Measurements from ENCODE around the gene ADH1C. TPM values are rescaled to one million over a fixed set of nuclear protein-coding genes. Genes with fewer than 3 reads are reported as not detected.
"Not testable (repeated sequence)": the region's sequence is repeated elsewhere in the genome, so short reads cannot be mapped to it uniquely, and the experiment has no call there.

ADH1C gene
- total and polyA plus RNA-seq, 9 donors = 6.0 to 11.3 (median 7.8) TPM

DNA sequence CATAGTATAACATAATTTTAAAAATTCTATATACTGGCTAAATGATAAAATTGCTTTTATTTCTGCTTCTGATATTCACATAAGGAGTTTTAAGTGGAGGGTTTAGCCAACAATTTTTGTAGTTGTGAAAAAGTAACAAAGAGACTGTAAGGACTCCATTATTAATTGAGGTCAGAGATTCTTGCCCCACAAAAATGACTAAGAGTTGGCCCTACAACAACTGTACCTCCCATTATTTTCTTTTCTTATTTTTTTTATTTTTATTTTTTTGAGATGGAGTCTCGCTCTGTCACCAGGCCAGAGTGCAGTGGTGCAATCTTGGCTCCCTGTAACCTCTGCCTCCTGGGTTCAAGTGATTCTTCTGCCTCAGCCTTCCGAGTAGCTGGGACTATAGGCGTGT lies 21.9 kb downstream of the ADH1C start:
- Histone ChIP-seq H3K36me3 (ENCODE audit: control insufficient read depth, insufficient read depth, low read length) (no peaks in the 10 kb centered on the region), H3K9me3 (replicated peaks; ENCODE audit: control insufficient read depth, low read depth, low read length) (peaks cover 2% of the 10 kb centered on the region)
- 100% methylated on average over 2 of the region's 3 CpGs for WGBS (ENCODE audit: insufficient coverage)

DNA sequence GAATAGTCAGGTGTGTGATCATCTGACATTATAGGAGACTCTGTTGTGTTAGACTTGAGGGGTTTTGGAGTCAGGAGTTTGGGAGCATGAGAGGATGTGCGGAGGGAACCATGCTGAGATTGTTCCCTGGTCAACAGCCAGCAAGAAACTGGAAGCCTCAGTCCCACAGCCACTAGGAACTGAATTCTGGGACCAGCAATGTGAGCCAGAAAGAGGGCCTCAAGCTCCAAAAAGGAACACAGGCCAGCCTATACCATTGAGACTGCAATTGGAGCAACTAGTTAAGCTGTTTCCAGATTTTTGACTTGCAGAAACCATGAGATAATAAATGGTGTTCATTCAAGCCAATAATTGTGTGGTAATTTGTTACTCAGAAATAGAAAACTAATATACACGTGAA lies 22.7 kb downstream of the ADH1C start:
- Histone ChIP-seq H3K27me3 (ENCODE audit: control insufficient read depth, insufficient read depth, low read length) (no peaks in the 10 kb centered on the region), H3K27ac (ENCODE audit: low read length) (no peak overlapping the region), H3K9me3 (replicated peaks; ENCODE audit: control insufficient read depth, low read depth, low read length) (peaks cover 2% of the 10 kb centered on the region), H3K4me1 (ENCODE audit: control insufficient read depth, insufficient read depth, low read length) (no peaks in the 10 kb centered on the region), H3K36me3 (ENCODE audit: control insufficient read depth, insufficient read depth, low read length) (no peaks in the 10 kb centered on the region), H3K4me3 (ENCODE audit: low read length) (no peak overlapping the region)
- 80% methylated on average over 1 of the region's 2 CpGs for WGBS (ENCODE audit: insufficient coverage)
- DNase-seq = peak; percentile 54

More for the DNA sequence above, 21.9 kb downstream of the ADH1C start:
- DNase-seq = no peak
- no peaks in the 10 kb centered on the region for H3K27me3 ChIP-seq (ENCODE audit: control insufficient read depth, insufficient read depth, low read length)
- H3K4me1 ChIP-seq (ENCODE audit: control insufficient read depth, insufficient read depth, low read length) = no peaks in the 10 kb centered on the region
- H3K4me3 ChIP-seq (ENCODE audit: low read length) = no peak overlapping the region
- H3K27ac ChIP-seq (ENCODE audit: low read length) = no peak overlapping the region

DNA sequence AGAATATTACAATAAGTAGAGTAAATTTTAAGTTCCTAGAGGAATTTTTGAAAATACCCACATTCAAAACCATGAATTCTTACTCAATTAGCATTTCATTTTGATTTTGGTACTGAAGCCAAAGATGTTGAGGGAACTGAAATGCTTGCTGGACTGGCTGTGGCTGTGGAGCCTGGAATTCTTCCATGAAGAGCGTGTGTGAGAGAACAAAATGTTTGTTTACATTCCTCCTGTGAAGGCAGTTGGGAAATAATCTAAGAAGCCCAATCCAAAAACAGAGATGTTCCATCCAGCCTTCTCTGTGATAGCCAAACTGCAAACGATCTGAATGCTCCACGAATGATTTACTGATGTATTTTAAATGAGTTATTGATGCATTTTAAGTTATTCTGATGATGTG lies 27.6 kb downstream of the ADH1C start:
- no peak overlapping the region for H3K4me3 ChIP-seq (ENCODE audit: low read length)
- peaks cover 4% of the 10 kb centered on the region for H3K4me1 ChIP-seq (ENCODE audit: control insufficient read depth, insufficient read depth, low read length)
- WGBS (ENCODE audit: insufficient coverage) = 0% methylated on average over 1 of the region's 3 CpGs
- H3K27ac ChIP-seq (ENCODE audit: low read length) = no peak overlapping the region
- no peaks in the 10 kb centered on the region for H3K27me3 ChIP-seq (ENCODE audit: control insufficient read depth, insufficient read depth, low read length)
- H3K36me3 ChIP-seq (ENCODE audit: control insufficient read depth, insufficient read depth, low read length) = no peaks in the 10 kb centered on the region
- peaks cover 2% of the 10 kb centered on the region for H3K9me3 ChIP-seq (replicated peaks; ENCODE audit: control insufficient read depth, low read depth, low read length)
- DNase-seq = peak; percentile 96

DNA sequence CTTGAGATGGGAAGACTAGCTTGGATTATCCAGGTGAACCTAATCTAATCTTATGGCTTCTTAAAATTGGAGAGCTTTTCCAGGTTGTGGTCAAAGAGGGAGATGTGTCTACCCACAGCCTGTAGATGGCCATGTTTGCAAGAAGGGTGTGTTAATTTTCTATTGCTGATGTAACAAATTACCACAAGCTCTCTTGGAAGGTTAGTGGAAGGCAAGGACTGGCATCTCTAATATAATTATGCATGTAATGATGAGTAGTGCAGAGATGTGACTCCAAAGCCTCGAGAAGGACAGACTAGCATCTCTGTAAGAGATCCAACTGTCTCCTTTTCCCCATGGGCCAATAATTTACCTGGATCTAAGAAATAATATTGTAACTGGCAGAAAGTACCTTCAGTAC lies 28.2 kb downstream of the ADH1C start:
- peaks cover 4% of the 10 kb centered on the region for H3K4me1 ChIP-seq (ENCODE audit: control insufficient read depth, insufficient read depth, low read length)
- no peak overlapping the region for H3K27ac ChIP-seq (ENCODE audit: low read length)
- WGBS (ENCODE audit: insufficient coverage) = no CpG with 5 or more reads among the region's 1 CpG
- no peak for DNase-seq
- H3K4me3 ChIP-seq (ENCODE audit: low read length) = no peak overlapping the region
- no peaks in the 10 kb centered on the region for H3K36me3 ChIP-seq (ENCODE audit: control insufficient read depth, insufficient read depth, low read length)
- H3K9me3 ChIP-seq (replicated peaks; ENCODE audit: control insufficient read depth, low read depth, low read length) = peaks cover 2% of the 10 kb centered on the region
- H3K27me3 ChIP-seq (ENCODE audit: control insufficient read depth, insufficient read depth, low read length) = no peaks in the 10 kb centered on the region

DNA sequence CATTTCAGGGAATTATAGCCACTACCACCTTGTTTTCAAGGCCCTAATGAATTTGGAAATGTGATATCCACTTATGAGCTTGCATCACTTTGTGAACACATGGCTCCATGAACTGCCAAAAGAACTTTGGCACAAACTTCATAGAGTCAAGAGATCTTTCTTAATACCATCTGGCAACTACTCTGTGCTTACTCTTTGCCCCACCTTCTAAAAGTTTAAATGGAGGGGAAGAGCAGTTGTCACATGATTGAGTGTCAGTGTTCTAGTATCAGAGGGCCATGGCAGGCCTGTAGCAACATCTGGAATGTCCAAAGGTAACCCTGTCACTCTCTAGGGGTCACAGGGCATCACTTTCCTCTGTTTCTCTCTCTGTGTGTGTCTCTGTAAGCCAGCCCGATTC lies 28.8 kb downstream of the ADH1C start:
- H3K27ac ChIP-seq (ENCODE audit: low read length) = no peak overlapping the region
- WGBS (ENCODE audit: insufficient coverage) = no CpG with 5 or more reads among the region's 1 CpG
- H3K4me1 ChIP-seq (ENCODE audit: control insufficient read depth, insufficient read depth, low read length) = peaks cover 4% of the 10 kb centered on the region
- DNase-seq = peak; percentile 64
- no peaks in the 10 kb centered on the region for H3K27me3 ChIP-seq (ENCODE audit: control insufficient read depth, insufficient read depth, low read length)
- no peaks in the 10 kb centered on the region for H3K36me3 ChIP-seq (ENCODE audit: control insufficient read depth, insufficient read depth, low read length)
- peaks cover 2% of the 10 kb centered on the region for H3K9me3 ChIP-seq (replicated peaks; ENCODE audit: control insufficient read depth, low read depth, low read length)
- H3K4me3 ChIP-seq (ENCODE audit: low read length) = no peak overlapping the region

DNA sequence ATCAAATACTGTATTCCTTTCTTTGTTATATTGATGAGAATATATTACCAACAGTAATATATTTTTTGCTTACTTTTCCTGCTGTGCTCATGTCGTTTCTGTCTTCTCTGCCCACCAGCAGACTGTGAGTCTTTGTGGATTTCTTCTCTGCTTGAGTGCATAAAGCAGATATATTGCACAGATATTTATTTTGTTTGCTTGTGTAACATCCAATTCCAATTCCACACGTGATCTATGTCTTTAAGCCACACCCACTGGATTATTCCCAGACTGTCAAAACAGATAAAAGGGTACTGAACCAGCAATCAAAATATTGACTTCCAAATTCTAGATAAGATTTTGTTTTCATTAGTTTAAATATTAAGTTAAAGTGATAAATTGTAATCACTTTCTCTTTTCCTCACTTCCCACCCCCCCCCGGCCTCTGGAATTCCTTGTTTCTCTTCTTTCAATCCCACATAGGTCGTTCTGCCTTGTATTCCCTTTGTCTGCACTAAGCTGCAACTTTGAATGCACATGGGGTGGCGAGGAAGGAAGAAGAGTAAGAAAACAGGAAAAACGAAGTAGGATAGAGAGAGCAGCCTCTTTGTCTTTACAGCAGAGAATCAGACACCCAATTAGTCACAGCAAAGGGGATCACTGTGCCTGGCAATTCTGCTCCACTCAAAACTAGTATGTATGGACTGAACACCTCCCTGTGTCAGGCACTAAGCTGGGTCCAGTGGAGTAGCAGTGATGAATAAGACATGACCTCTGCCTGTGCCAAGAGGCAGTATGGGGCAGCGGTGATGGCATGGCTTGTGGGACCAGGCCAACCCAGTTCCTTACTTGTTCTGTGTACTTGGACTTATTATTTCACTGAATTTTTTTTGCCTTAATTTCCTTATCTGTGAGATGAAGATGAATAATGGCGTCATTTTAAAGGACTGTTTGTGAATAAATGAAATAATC lies 31.0 kb downstream of the ADH1C start, which contains the start of gene ADH1B:
TSS of gene ADH1B (minus strand) at position 161 of the 951 bp plus-strand sequence. CDS start at position 91, 70 bp downstream.
- Histone ChIP-seq H3K27ac (ENCODE audit: low read length) (no peak within 1 kb of the TSS), H3K27me3 (ENCODE audit: control insufficient read depth, insufficient read depth, low read length) (no peaks in the 10 kb centered on the region), H3K9me3 (replicated peaks; ENCODE audit: control insufficient read depth, low read depth, low read length) (peaks cover 2% of the 10 kb centered on the region), H3K4me3 (ENCODE audit: low read length) (no peak within 1 kb of the TSS), H3K36me3 (ENCODE audit: control insufficient read depth, insufficient read depth, low read length) (no peaks in the 10 kb centered on the region), H3K4me1 (ENCODE audit: control insufficient read depth, insufficient read depth, low read length) (peaks cover 4% of the 10 kb centered on the region)
- peak; percentile 12 for DNase-seq
- 29% methylated on average over 1 of the region's 8 CpGs for WGBS (ENCODE audit: insufficient coverage)

DNA sequence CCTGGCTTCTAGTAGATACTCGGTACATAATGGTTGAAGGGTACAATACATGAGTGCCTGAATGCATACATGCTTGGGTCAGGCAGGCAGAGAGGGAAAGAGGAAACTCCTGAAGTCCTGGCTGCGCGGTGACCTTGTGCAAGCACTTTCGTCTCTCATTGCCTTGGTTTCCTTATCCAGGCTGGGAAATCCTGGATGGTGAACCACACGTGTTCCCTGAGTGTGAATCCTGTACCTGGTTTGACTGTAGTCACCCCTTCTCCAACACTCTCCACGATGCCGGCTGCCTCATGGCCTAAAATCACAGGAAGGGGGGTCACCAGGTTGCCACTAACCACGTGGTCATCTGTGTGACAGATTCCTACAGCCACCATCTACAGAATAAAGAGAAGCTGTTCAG lies 34.7 kb downstream of the ADH1C start:
- H3K4me3 ChIP-seq (ENCODE audit: low read length); DNase-seq; H3K27me3 ChIP-seq (ENCODE audit: control insufficient read depth, insufficient read depth, low read length); H3K36me3 ChIP-seq (ENCODE audit: control insufficient read depth, insufficient read depth, low read length); H3K9me3 ChIP-seq (replicated peaks; ENCODE audit: control insufficient read depth, low read depth, low read length); H3K4me1 ChIP-seq (ENCODE audit: control insufficient read depth, insufficient read depth, low read length); H3K27ac ChIP-seq (ENCODE audit: low read length): not testable (repeated sequence)
- WGBS (ENCODE audit: insufficient coverage) = 93% methylated on average over 4 of the region's 8 CpGs

DNA sequence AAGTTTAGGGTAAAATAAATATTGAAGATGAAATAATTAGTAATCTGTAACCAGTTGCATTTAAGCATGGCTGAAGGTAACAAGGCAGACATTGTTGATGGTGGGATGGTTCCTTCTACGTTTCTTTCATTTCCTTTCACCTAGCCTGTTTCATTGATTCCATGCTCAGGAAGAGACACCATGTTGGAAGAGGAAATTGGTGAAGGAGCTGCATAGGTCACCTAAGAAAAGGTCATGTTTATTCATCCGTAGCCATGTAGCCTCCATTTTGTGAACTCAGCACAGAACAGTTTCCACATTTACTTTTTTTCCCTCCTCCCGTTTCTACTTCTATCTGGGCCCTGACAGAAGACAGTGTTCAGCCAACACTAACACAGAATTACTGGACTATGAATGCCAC lies 35.2 kb downstream of the ADH1C start:
- Histone ChIP-seq H3K27ac (ENCODE audit: low read length) (no peak overlapping the region), H3K4me1 (ENCODE audit: control insufficient read depth, insufficient read depth, low read length) (no peaks in the 10 kb centered on the region), H3K36me3 (ENCODE audit: control insufficient read depth, insufficient read depth, low read length) (no peaks in the 10 kb centered on the region), H3K27me3 (ENCODE audit: control insufficient read depth, insufficient read depth, low read length) (no peaks in the 10 kb centered on the region), H3K4me3 (ENCODE audit: low read length) (no peak overlapping the region), H3K9me3 (replicated peaks; ENCODE audit: control insufficient read depth, low read depth, low read length) (no peaks in the 10 kb centered on the region)
- WGBS (ENCODE audit: insufficient coverage) = 85% methylated on average over 2 of the region's 3 CpGs
- no peak for DNase-seq

DNA sequence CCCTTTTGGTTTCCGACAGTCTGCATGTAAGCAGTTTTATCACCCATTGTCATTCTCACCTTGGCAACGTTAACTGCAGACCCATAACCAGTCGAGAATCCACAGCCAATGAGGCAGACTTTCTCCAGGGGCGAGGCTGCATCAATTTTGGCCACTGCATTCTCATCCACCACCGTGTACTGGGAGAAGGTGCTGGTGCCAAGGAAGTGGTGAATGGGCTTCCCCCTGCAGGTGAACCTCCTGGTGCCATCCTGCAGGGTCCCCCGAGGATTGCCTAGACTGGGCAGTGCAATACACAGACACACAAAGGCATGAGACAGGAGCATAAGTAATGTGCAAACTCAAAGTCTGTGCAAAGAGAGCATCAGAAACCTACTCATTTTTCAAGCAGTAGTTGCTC lies 36.7 kb downstream of the ADH1C start:
- no peak for DNase-seq
- Histone ChIP-seq H3K9me3 (replicated peaks; ENCODE audit: control insufficient read depth, low read depth, low read length) (no peaks in the 10 kb centered on the region), H3K36me3 (ENCODE audit: control insufficient read depth, insufficient read depth, low read length) (no peaks in the 10 kb centered on the region), H3K27me3 (ENCODE audit: control insufficient read depth, insufficient read depth, low read length) (no peaks in the 10 kb centered on the region), H3K4me3 (ENCODE audit: low read length) (no peak overlapping the region), H3K27ac (ENCODE audit: low read length) (no peak overlapping the region), H3K4me1 (ENCODE audit: control insufficient read depth, insufficient read depth, low read length) (no peaks in the 10 kb centered on the region)
- WGBS (ENCODE audit: insufficient coverage) = 90% methylated on average over 3 of the region's 6 CpGs

DNA sequence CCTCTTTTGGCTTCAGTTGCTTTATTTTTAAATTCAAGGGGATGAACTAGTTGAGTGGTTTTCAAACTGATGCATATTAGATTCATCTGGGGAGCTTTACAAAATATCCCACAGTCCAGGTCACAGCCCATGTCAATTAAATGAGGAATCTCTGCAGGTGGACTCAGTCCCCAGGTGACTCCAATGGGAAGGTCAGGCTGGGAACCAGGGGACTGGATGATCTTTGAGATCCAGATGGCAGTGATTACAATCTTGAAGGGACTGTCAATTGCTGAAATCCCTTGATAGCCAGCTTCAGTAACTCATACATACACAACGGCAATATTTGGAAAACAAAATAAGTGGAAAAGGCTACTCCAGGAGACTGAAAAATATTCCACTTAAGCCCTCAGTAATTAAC lies 38.3 kb downstream of the ADH1C start:
- Histone ChIP-seq H3K4me3 (ENCODE audit: low read length) (no peak overlapping the region), H3K27ac (ENCODE audit: low read length) (peak overlapping the region; percentile 51)

More for the DNA sequence above, 38.3 kb downstream of the ADH1C start:
- Histone ChIP-seq H3K27me3 (ENCODE audit: control insufficient read depth, insufficient read depth, low read length) (no peaks in the 10 kb centered on the region), H3K9me3 (replicated peaks; ENCODE audit: control insufficient read depth, low read depth, low read length) (no peaks in the 10 kb centered on the region), H3K36me3 (ENCODE audit: control insufficient read depth, insufficient read depth, low read length) (no peaks in the 10 kb centered on the region), H3K4me1 (ENCODE audit: control insufficient read depth, insufficient read depth, low read length) (no peaks in the 10 kb centered on the region)
- WGBS (ENCODE audit: insufficient coverage) = no CpG with 5 or more reads among the region's 1 CpG
- peak; percentile 65 for DNase-seq
